Measurements from ENCODE around the gene HIF3A.

- TF ChIP-seq EZH2 (IDR thresholded peaks at IDR 0.05; ENCODE audit: borderline replicate concordance, low read depth, low read length, severe bottlenecking), result no peak
- TF ChIP-seq CTCF (IDR thresholded peaks at IDR 0.05; ENCODE audit: borderline replicate concordance, extremely low read depth, low read length, poor library complexity, severe bottlenecking), result no peak
Measured at GRCh38 chr19:46256855-46257254, 40.0 kb upstream of the HIF3A start.

All from DND-41 (cell line).